Measurements from ENCODE around the gene CT47C1. TPM values are rescaled to one million over a fixed set of nuclear protein-coding genes. Genes with fewer than 3 reads are reported as not detected.

CT47C1 gene
- polyA plus RNA-seq, 1 of the 3 experiments (the other 2 are of a cell fraction) = not detected

GRCh38 chrX:119071381-119071780 is 1.4 kb upstream of the CT47C1 start:
- no peak for DNase-seq
- Histone ChIP-seq H2AFZ (ENCODE audit: low read depth) (no peak overlapping the region), H3F3A (replicated peaks; ENCODE audit: insufficient read depth) (no peaks in the 10 kb centered on the region), H3K9ac (no peak overlapping the region), H3K79me2 (ENCODE audit: insufficient read depth) (no peaks in the 10 kb centered on the region), H3K27me3 (ENCODE audit: insufficient read depth) (peaks cover 53% of the 10 kb centered on the region; the same call in 1 of the 2 replicates), H3K9me3 (no peaks in the 10 kb centered on the region), H4K20me1 (ENCODE audit: insufficient read depth) (no peaks in the 10 kb centered on the region), H3K36me3 (replicated peaks in 1 of 2; ENCODE audit: control insufficient read depth in 1 of 2, insufficient read depth in 2 of 2, low read length in 1 of 2) (no peaks in the 10 kb centered on the region), H3K9me2 (no peaks in the 10 kb centered on the region), H3K4me3 (ENCODE audit: low read depth in 2 of 2, low read length in 1 of 2) (no peak overlapping the region), H3K4me2 (no peak overlapping the region), H3K4me1 (ENCODE audit: control insufficient read depth in 1 of 2, insufficient read depth in 2 of 2, low read depth in 1 of 2, low read length in 1 of 2) (no peaks in the 10 kb centered on the region), H3K27ac (ENCODE audit: low read depth in 2 of 2, low read length in 1 of 2) (no peak overlapping the region)
- ChIA-PET CTCF (no interaction called here), POLR2A (interaction anchor here (0.5 kb wide), 1 partner anchor 136 kb away, joined by 3 read pairs; no protein-coding TSS in a partner anchor)
- 3% methylated on average over 2 of the region's 2 CpGs for WGBS (ENCODE audit: low lambda C conversion rate)
- TF ChIP-seq SIN3A (IDR thresholded peaks at IDR 0.05; ENCODE audit: borderline replicate concordance, low read depth, low read length) (no peak), MEF2A (IDR thresholded peaks at IDR 0.05; ENCODE audit: borderline replicate concordance, low read depth) (no peak), RCOR1 (IDR thresholded peaks at IDR 0.05; ENCODE audit: low read length) (no peak), TCF12 (IDR thresholded peaks at IDR 0.05) (no peak), IRF3 (IDR thresholded peaks at IDR 0.05; ENCODE audit: low read depth, low read length) (no peak), RFX5 (IDR thresholded peaks at IDR 0.05; ENCODE audit: low read length) (no peak)

- POLR2A ChIA-PET = no interaction called here
- H3K4me2 ChIP-seq = no peak overlapping the region
- 38% methylated on average over 23 of the region's 43 CpGs for WGBS (ENCODE audit: low lambda C conversion rate)
- no peak overlapping the region for H2AFZ ChIP-seq (ENCODE audit: low read depth)
- no peaks in the 10 kb centered on the region for H3K36me3 ChIP-seq (replicated peaks in 1 of 2; ENCODE audit: control insufficient read depth in 1 of 2, insufficient read depth in 2 of 2, low read length in 1 of 2)
- H4K20me1 ChIP-seq (ENCODE audit: insufficient read depth) = no peaks in the 10 kb centered on the region
- H3K9me2 ChIP-seq = no peaks in the 10 kb centered on the region
- no peak for DNase-seq
- no peak overlapping the region for H3K9ac ChIP-seq
- no peak overlapping the region for H3K27ac ChIP-seq (ENCODE audit: low read depth in 2 of 2, low read length in 1 of 2)
- CTCF ChIA-PET = no interaction called here
- H3K79me2 ChIP-seq (ENCODE audit: insufficient read depth) = no peaks in the 10 kb centered on the region
- H3K27me3 ChIP-seq (ENCODE audit: insufficient read depth) = peaks cover 68% of the 10 kb centered on the region; the same call in 1 of the 2 replicates
- no peak overlapping the region for H3K4me3 ChIP-seq (ENCODE audit: low read depth in 2 of 2, low read length in 1 of 2)
- TF ChIP-seq USF2 (IDR thresholded peaks at IDR 0.05; ENCODE audit: borderline replicate concordance, low read depth, low read length) (no peak), CHD2 (IDR thresholded peaks at IDR 0.05; ENCODE audit: low read length, partially characterized antibody) (no peak), YY1 (IDR thresholded peaks at IDR 0.05; ENCODE audit: low read depth) (no peak), ZBTB33 (IDR thresholded peaks at IDR 0.05; ENCODE audit: borderline replicate concordance, low read depth) (no peak), TAF1 (IDR thresholded peaks at IDR 0.05; ENCODE audit: borderline replicate concordance, low read depth, low read length) (no peak)
- H3K9me3 ChIP-seq = no peaks in the 10 kb centered on the region
- no peaks in the 10 kb centered on the region for H3K4me1 ChIP-seq (ENCODE audit: control insufficient read depth in 1 of 2, insufficient read depth in 2 of 2, low read depth in 1 of 2, low read length in 1 of 2)
- H3F3A ChIP-seq (replicated peaks; ENCODE audit: insufficient read depth) = no peaks in the 10 kb centered on the region
Observed at GRCh38 chrX:119073200-119073905, 560 bp downstream of the CT47C1 start.

Measured in SK-N-SH (cell line).